ENCODE measurements around the gene ANAPC10. TPM values are rescaled to one million over a fixed set of nuclear protein-coding genes. Genes with fewer than 3 reads are reported as not detected.

ANAPC10 gene
- total RNA-seq, 1 experiment from 2014 or later = 27.2 TPM

DNA sequence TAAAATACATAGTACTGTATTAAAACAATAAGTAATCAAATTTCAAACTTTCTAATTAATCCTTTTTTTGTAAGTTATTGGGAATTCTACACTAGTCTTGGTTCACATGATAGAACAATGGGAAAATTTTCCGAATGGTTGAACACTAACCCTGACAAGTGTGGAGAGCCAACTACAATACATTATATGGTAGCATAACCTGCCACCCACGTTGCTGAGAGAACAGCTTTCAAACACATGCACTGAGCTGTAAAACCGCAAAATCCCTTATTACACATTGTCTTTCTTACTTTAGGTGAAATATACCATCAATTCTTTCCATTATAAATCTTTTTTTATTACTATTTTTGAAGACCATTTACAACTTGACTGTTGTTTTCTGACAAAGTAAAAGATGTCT is 54.7 kb downstream of the ANAPC10 start:
- H3K4me3 ChIP-seq (replicated peaks in 1 of 2; ENCODE audit: low read depth in 1 of 2, low read length in 2 of 2) = no peak overlapping the region
- H3K9ac ChIP-seq (ENCODE audit: low read length) = no peak overlapping the region
- no peak overlapping the region for H2AFZ ChIP-seq (ENCODE audit: low read depth, low read length, poor library complexity, severe bottlenecking)
- H4K20me1 ChIP-seq (ENCODE audit: insufficient read depth) = no peaks in the 10 kb centered on the region
- ChIA-PET CTCF (no interaction called here), RAD21 (ENCODE audit: low non-redundant PET in 1 of 2, low total read pairs in 2 of 2, uncharacterized antibody in 2 of 2, unreplicated experiment in 2 of 2) (no interaction called here), POLR2A (no interaction called here)
- H3K36me3 ChIP-seq (ENCODE audit: control insufficient read depth in 1 of 2, insufficient read depth in 2 of 2, low read length in 2 of 2) = no peaks in the 10 kb centered on the region
- H3K27ac ChIP-seq (ENCODE audit: low read depth, low read length) = no peak overlapping the region
- H3K9me3 ChIP-seq (ENCODE audit: control insufficient read depth in 1 of 2, insufficient read depth in 1 of 2, low read depth in 1 of 2, low read length in 2 of 2) = no peaks in the 10 kb centered on the region
- H3K79me2 ChIP-seq (ENCODE audit: insufficient read depth, low read length) = peaks cover 7% of the 10 kb centered on the region
- no peak for ATAC-seq
- no TSS peak for BruUV-seq (replicated peaks)
- H3K4me2 ChIP-seq (ENCODE audit: low read length) = no peak overlapping the region
- no peak for DNase-seq (ENCODE audit: low read depth, low spot score)
- no peaks in the 10 kb centered on the region for H3K9me2 ChIP-seq (ENCODE audit: insufficient read depth)
- H3K4me1 ChIP-seq (ENCODE audit: control insufficient read depth in 1 of 2, insufficient read depth in 2 of 2, low read length in 2 of 2) = no peaks in the 10 kb centered on the region
- H3K27me3 ChIP-seq (ENCODE audit: insufficient read depth, low read length) = no peaks in the 10 kb centered on the region
- no peak for TF ChIP-seq SRF (IDR thresholded peaks at IDR 0.05; ENCODE audit: low read depth)
- TF ChIP-seq EZH2phosphoT487 (IDR thresholded peaks at IDR 0.05; ENCODE audit: borderline replicate concordance) = no peak
- TF ChIP-seq, protein P1, sequence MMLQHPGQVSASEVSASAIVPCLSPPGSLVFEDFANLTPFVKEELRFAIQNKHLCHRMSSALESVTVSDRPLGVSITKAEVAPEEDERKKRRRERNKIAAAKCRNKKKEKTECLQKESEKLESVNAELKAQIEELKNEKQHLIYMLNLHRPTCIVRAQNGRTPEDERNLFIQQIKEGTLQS (IDR thresholded peaks at IDR 0.05) = no peak
- TF ChIP-seq YY1 (IDR thresholded peaks at IDR 0.05; ENCODE audit: extremely low read depth, insufficient replicate concordance, low read depth, low read length) = no peak
- TF ChIP-seq, protein P2, sequence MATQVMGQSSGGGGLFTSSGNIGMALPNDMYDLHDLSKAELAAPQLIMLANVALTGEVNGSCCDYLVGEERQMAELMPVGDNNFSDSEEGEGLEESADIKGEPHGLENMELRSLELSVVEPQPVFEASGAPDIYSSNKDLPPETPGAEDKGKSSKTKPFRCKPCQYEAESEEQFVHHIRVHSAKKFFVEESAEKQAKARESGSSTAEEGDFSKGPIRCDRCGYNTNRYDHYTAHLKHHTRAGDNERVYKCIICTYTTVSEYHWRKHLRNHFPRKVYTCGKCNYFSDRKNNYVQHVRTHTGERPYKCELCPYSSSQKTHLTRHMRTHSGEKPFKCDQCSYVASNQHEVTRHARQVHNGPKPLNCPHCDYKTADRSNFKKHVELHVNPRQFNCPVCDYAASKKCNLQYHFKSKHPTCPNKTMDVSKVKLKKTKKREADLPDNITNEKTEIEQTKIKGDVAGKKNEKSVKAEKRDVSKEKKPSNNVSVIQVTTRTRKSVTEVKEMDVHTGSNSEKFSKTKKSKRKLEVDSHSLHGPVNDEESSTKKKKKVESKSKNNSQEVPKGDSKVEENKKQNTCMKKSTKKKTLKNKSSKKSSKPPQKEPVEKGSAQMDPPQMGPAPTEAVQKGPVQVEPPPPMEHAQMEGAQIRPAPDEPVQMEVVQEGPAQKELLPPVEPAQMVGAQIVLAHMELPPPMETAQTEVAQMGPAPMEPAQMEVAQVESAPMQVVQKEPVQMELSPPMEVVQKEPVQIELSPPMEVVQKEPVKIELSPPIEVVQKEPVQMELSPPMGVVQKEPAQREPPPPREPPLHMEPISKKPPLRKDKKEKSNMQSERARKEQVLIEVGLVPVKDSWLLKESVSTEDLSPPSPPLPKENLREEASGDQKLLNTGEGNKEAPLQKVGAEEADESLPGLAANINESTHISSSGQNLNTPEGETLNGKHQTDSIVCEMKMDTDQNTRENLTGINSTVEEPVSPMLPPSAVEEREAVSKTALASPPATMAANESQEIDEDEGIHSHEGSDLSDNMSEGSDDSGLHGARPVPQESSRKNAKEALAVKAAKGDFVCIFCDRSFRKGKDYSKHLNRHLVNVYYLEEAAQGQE (IDR thresholded peaks at IDR 0.05; ENCODE audit: low read depth) = no peak
- TF ChIP-seq FOSL1 (IDR thresholded peaks at IDR 0.05; ENCODE audit: low read depth) = no peak
- no peak for TF ChIP-seq TCF7L2 (IDR thresholded peaks at IDR 0.05; ENCODE audit: borderline replicate concordance, extremely low read depth, insufficient read depth, insufficient read length)
- TF ChIP-seq POLR2AphosphoS5 (IDR thresholded peaks at IDR 0.05; ENCODE audit: low read depth, low read length) = no peak
- TF ChIP-seq, protein P3, sequence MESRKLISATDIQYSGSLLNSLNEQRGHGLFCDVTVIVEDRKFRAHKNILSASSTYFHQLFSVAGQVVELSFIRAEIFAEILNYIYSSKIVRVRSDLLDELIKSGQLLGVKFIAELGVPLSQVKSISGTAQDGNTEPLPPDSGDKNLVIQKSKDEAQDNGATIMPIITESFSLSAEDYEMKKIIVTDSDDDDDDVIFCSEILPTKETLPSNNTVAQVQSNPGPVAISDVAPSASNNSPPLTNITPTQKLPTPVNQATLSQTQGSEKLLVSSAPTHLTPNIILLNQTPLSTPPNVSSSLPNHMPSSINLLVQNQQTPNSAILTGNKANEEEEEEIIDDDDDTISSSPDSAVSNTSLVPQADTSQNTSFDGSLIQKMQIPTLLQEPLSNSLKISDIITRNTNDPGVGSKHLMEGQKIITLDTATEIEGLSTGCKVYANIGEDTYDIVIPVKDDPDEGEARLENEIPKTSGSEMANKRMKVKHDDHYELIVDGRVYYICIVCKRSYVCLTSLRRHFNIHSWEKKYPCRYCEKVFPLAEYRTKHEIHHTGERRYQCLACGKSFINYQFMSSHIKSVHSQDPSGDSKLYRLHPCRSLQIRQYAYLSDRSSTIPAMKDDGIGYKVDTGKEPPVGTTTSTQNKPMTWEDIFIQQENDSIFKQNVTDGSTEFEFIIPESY (IDR thresholded peaks at IDR 0.05; ENCODE audit: extremely low read depth, insufficient replicate concordance, low read length) = no peak
- TF ChIP-seq EGR1 (IDR thresholded peaks at IDR 0.05; ENCODE audit: low read depth) = no peak
- TF ChIP-seq CBX3 (IDR thresholded peaks at IDR 0.05; ENCODE audit: low read depth) = no peak
- no peak for TF ChIP-seq ZNF274 (IDR thresholded peaks at IDR 0.05; ENCODE audit: low read depth, low read length)
- TF ChIP-seq ELF1 (IDR thresholded peaks at IDR 0.05; ENCODE audit: borderline replicate concordance, low read depth) = no peak
- no peak for TF ChIP-seq JUND (IDR thresholded peaks at IDR 0.05)
- TF ChIP-seq SP1 (IDR thresholded peaks at IDR 0.05; ENCODE audit: low read depth) = no peak
- TF ChIP-seq, protein P4, sequence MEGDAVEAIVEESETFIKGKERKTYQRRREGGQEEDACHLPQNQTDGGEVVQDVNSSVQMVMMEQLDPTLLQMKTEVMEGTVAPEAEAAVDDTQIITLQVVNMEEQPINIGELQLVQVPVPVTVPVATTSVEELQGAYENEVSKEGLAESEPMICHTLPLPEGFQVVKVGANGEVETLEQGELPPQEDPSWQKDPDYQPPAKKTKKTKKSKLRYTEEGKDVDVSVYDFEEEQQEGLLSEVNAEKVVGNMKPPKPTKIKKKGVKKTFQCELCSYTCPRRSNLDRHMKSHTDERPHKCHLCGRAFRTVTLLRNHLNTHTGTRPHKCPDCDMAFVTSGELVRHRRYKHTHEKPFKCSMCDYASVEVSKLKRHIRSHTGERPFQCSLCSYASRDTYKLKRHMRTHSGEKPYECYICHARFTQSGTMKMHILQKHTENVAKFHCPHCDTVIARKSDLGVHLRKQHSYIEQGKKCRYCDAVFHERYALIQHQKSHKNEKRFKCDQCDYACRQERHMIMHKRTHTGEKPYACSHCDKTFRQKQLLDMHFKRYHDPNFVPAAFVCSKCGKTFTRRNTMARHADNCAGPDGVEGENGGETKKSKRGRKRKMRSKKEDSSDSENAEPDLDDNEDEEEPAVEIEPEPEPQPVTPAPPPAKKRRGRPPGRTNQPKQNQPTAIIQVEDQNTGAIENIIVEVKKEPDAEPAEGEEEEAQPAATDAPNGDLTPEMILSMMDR (IDR thresholded peaks at IDR 0.05 in 2 of 3, conservative IDR thresholded peaks at IDR 0.05 in 1 of 3; ENCODE audit: borderline replicate concordance in 1 of 3, insufficient read depth in 1 of 3, low read depth in 2 of 3, low read length in 2 of 3) = no peak
- TF ChIP-seq RAD21 (IDR thresholded peaks at IDR 0.05; ENCODE audit: low read depth) = no peak
- no peak for TF ChIP-seq SIN3A (IDR thresholded peaks at IDR 0.05; ENCODE audit: low read depth)
- intact Hi-C loops (cut with micrococcal nuclease) = no loop called here

Data from HCT116 (cell line).